ENCODE results near the gene PPARG. TPM values are rescaled to one million over a fixed set of nuclear protein-coding genes. Genes with fewer than 3 reads are reported as not detected.
"Not testable (repeated sequence)": the region's sequence is repeated elsewhere in the genome, so short reads cannot be mapped to it uniquely, and the experiment has no call there.

PPARG gene
- total and polyA plus RNA-seq, 12 donors = 3.1 to 21.9 (median 6.8) TPM

DNA sequence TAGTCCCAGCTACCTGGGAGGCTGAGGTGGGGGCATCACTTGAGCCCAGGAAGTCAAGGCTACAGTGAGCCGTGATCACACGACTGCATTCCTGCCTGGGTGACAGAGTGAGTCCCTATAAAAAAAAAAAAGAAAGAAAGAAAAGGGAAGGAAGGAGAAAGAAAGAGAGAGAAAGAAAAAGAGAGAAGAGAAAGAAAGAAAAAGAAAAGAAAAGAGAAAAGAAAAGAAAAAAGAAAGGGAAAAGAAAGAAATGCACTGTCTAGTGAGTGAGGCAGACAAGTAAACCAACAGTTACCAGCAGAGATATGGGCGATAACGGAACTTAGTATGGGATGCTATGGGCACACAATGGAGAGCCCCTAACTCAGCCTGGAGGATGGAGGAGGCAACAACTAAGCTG is 158.2 kb downstream of the PPARG start:
- Histone ChIP-seq H3K4me3 (no peak overlapping the region), H3K27me3 (no peaks in the 10 kb centered on the region), H3K27ac (no peak overlapping the region), H3K9me3 (replicated peaks in 1 of 3) (no peaks in the 10 kb centered on the region), H3K4me1 (replicated peaks in 1 of 2) (no peaks in the 10 kb centered on the region), H3K36me3 (replicated peaks in 1 of 2) (no peaks in the 10 kb centered on the region)
- intact Hi-C loops (cut with DNase I) = no loop called here
- TF ChIP-seq, protein P1, sequence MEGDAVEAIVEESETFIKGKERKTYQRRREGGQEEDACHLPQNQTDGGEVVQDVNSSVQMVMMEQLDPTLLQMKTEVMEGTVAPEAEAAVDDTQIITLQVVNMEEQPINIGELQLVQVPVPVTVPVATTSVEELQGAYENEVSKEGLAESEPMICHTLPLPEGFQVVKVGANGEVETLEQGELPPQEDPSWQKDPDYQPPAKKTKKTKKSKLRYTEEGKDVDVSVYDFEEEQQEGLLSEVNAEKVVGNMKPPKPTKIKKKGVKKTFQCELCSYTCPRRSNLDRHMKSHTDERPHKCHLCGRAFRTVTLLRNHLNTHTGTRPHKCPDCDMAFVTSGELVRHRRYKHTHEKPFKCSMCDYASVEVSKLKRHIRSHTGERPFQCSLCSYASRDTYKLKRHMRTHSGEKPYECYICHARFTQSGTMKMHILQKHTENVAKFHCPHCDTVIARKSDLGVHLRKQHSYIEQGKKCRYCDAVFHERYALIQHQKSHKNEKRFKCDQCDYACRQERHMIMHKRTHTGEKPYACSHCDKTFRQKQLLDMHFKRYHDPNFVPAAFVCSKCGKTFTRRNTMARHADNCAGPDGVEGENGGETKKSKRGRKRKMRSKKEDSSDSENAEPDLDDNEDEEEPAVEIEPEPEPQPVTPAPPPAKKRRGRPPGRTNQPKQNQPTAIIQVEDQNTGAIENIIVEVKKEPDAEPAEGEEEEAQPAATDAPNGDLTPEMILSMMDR (IDR thresholded peaks at IDR 0.05) = no peak
- no peak for TF ChIP-seq POLR2A (IDR thresholded peaks at IDR 0.05)
- no peak for DNase-seq
- 85 to 92% (median 87%) methylated on average over 4 of the region's 4 CpGs for WGBS, 4 donors

DNA sequence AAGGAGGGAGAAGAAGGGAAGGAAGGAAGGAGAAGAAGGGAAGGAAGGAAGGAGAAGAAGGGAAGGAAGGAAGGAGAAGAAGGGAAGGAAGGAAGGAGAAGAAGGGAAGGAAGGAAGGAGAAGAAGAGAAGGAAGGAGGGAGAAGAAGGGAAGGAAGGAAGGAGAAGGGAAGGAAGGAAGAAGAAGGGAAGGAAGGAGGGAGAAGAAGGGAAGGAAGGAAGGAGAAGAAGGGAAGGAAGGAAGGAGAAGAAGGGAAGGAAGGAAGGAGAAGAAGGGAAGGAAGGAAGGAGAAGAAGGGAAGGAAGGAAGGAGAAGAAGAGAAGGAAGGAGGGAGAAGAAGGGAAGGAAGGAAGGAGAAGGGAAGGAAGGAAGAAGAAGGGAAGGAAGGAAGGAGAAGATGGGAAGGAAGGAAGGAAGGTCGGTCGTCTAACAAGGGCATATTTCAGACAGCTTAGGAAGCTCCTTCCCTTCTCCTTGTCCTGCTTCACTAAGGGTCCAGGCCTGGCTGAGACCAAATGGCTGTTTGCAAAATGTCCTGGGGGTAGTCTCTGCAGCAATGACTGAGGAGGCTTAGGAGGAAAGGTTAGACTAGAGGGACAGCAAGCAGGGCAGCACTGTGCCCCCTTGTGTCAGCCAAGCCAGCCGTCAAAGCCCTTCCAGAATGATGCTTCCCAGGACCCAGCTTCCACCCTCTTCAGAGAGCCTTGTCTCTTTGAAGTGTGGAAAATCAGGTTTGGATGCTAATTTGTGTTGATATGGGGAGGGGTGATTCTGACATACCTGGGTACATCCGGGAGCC is 159.7 kb downstream of the PPARG start:
- H3K4me3 ChIP-seq; H3K4me1 ChIP-seq (replicated peaks in 1 of 2); H3K9me3 ChIP-seq (replicated peaks in 1 of 3); H3K36me3 ChIP-seq (replicated peaks in 1 of 2); DNase-seq; H3K27ac ChIP-seq; intact Hi-C loops (cut with DNase I); H3K27me3 ChIP-seq: not testable (repeated sequence)
- 78 to 81% (median 80%) methylated on average over 3 to 4 of the region's 4 CpGs for WGBS, 4 donors

DNA sequence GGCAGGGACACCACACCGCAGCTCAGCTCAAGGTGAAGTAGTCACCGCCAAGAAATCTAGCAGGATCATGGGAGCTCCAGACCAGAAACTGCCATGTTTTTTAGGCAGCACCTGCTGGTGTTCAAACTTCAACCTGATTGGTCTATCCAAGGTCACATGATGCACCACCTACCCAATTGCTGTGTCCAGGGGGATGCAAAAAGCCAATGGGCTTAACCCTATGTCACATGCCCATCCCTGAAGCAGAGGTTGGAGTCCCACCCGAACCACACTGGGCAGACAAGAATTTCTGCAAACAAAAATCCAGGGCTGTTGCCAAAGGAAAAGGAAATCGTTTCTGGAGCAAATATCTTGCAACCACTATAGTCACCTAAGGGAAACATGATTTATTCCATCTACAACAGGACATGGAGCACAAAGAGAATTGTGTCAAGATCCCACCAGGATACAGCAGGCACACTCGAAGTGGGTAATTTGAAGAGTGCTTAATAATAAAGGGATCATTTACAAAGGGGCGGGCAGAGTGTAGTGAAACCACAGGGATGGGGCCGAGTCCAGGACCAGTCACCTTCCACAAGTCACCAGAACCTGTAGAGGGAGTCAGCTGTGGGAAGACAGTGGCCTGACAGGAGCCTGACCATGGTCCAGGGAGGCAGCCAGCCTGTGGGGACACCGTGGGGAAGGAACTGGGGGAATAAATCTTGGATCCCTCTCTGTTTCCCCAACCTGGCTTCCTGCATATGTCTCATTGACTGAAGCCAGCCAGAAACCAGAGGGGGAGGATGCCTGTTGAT is 161.2 kb downstream of the PPARG start:
- Histone ChIP-seq H3K4me3 (no peak overlapping the region), H3K36me3 (replicated peaks in 1 of 2) (no peaks in the 10 kb centered on the region), H3K9me3 (replicated peaks in 1 of 3) (no peaks in the 10 kb centered on the region), H3K4me1 (replicated peaks in 1 of 2) (no peaks in the 10 kb centered on the region), H3K27ac (no peak overlapping the region), H3K27me3 (no peaks in the 10 kb centered on the region)
- TF ChIP-seq, protein P1 (IDR thresholded peaks at IDR 0.05) = no peak
- TF ChIP-seq POLR2A (IDR thresholded peaks at IDR 0.05) = no peak
- 60 to 70% (median 64%) methylated on average over 8 of the region's 8 CpGs for WGBS, 4 donors
- no peak for DNase-seq
- intact Hi-C loops (cut with DNase I) = no loop called here

DNA sequence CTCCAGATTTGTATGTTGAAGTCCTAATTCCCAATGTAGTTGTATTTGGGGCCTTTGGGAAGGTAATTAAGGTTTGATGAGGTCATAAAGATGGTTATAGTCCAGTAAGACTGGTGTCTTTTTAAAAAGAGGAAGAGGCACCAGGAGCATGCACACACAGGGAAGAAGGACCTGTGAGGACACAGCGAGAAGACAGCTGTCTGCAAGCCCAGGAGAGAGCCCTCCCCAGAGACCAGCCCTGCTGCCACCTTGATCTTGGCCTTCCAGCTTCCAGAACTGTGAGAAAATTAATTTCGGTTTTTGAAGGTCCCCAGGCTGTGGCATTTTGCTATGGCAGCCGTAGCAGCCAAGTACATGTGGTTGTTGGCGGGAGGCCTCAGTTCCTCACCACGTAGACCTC is 162.6 kb downstream of the PPARG start:
- DNase-seq = no peak
- intact Hi-C loops (cut with DNase I) = no loop called here
- TF ChIP-seq POLR2A (IDR thresholded peaks at IDR 0.05) = no peak
- TF ChIP-seq, protein P1 (IDR thresholded peaks at IDR 0.05) = no peak

More for the DNA sequence above, 162.6 kb downstream of the PPARG start:
- Histone ChIP-seq H3K27ac (no peak overlapping the region), H3K4me3 (no peak overlapping the region), H3K9me3 (replicated peaks in 1 of 3) (no peaks in the 10 kb centered on the region), H3K4me1 (replicated peaks in 1 of 2) (no peaks in the 10 kb centered on the region), H3K36me3 (replicated peaks in 1 of 2) (no peaks in the 10 kb centered on the region), H3K27me3 (no peaks in the 10 kb centered on the region)
- 82 to 91% (median 85%) methylated on average over 5 of the region's 5 CpGs for WGBS, 4 donors
